Bronchial epithelial cell (primary cell): Measurements from ENCODE around the gene PPM1L. TPM values are rescaled to one million over a fixed set of nuclear protein-coding genes. Genes with fewer than 3 reads are reported as not detected.

ENCODE experiments used
- DNase-seq: peaks from one replicate; pipeline ENCODE4 v3.0.0-alpha.2; 2010; ENCODE audit warnings: low read depth
- FAIRE-seq: peaks from 2 replicates; lab custom pipeline; 2011; peaks lifted over from hg19 to GRCh38; lab: Jason Lieb, UNC
- H3K27me3 ChIP-seq: 2 replicates; pipeline ENCODE4 v1.5.1; 2011; ENCODE audit warnings: low read length; ENCODE audit not compliant: control insufficient read depth, insufficient read depth
- H3K36me3 ChIP-seq: 2 replicates; pipeline ENCODE4 v1.5.1; 2011; ENCODE audit warnings: low read length; ENCODE audit not compliant: control insufficient read depth, insufficient read depth
- H3K4me3 ChIP-seq: 2 replicates; pipeline ENCODE4 v1.5.1; 2011; ENCODE audit warnings: mild to moderate bottlenecking, low read depth, low read length, control low read depth
- total RNA-seq: library from RNA; depleted of rRNA; stranded (reverse); fragments of >200 nt; gene quantifications from 2 replicates; pipeline ENCODE4 v1.2.1, GENCODE V29; 2014
- TF ChIP-seq, protein P1 (sequence below): IDR thresholded peaks from 2 replicates; pipeline ENCODE4 v1.5.1; 2011; ENCODE audit warnings: mild to moderate bottlenecking, moderate library complexity, low read length, control low read depth, inconsistent platforms; ENCODE audit not compliant: insufficient read depth, severe bottlenecking

PPM1L gene
- total RNA-seq, 1 donor from 2014 or later: 3.2 TPM

GRCh38 chr3:160827516-160827915 lies 71.5 kb downstream of the PPM1L start:
- Histone ChIP-seq H3K36me3 (no peaks in the 10 kb centered on the region), H3K4me3 (no peak overlapping the region), H3K27me3 (no peaks in the 10 kb centered on the region)
- FAIRE-seq (no peak), DNase-seq (no peak)
- TF ChIP-seq, protein P1, sequence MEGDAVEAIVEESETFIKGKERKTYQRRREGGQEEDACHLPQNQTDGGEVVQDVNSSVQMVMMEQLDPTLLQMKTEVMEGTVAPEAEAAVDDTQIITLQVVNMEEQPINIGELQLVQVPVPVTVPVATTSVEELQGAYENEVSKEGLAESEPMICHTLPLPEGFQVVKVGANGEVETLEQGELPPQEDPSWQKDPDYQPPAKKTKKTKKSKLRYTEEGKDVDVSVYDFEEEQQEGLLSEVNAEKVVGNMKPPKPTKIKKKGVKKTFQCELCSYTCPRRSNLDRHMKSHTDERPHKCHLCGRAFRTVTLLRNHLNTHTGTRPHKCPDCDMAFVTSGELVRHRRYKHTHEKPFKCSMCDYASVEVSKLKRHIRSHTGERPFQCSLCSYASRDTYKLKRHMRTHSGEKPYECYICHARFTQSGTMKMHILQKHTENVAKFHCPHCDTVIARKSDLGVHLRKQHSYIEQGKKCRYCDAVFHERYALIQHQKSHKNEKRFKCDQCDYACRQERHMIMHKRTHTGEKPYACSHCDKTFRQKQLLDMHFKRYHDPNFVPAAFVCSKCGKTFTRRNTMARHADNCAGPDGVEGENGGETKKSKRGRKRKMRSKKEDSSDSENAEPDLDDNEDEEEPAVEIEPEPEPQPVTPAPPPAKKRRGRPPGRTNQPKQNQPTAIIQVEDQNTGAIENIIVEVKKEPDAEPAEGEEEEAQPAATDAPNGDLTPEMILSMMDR: no peak

DNA sequence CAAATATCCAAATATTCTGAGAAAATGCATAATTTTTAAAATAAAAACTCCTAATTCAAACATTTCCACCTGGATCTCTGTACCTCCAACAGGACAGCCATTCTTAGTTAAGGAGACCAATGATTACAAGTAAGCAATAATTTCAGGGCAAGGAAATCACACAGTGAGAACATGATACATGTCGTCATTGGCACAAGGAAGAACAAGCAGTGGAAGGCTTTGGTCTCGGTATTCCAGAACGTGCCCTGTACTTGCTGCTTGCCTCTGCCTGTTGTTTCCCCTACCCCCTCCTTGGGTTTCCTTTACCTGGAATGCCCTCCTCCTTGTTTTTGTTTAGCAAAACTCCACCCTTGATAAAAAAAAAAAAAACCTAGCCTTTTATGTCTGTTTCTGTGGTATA lies 72.8 kb downstream of the PPM1L start:
- H3K36me3 ChIP-seq: no peaks in the 10 kb centered on the region
- no peak overlapping the region for H3K4me3 ChIP-seq
- no peak for DNase-seq
- TF ChIP-seq, protein P1: no peak
- FAIRE-seq: no peak
- H3K27me3 ChIP-seq: no peaks in the 10 kb centered on the region

- no peaks in the 10 kb centered on the region for H3K36me3 ChIP-seq
- no peaks in the 10 kb centered on the region for H3K27me3 ChIP-seq
- FAIRE-seq: peak; percentile 36
- H3K4me3 ChIP-seq: no peak overlapping the region
- TF ChIP-seq, protein P1: no peak
- DNase-seq: no peak
Observed at GRCh38 chr3:160829486-160830009, 73.5 kb downstream of the PPM1L start.

- TF ChIP-seq, protein P1: no peak
Observed at GRCh38 chr3:160830796-160831195, 74.8 kb downstream of the PPM1L start.

DNA sequence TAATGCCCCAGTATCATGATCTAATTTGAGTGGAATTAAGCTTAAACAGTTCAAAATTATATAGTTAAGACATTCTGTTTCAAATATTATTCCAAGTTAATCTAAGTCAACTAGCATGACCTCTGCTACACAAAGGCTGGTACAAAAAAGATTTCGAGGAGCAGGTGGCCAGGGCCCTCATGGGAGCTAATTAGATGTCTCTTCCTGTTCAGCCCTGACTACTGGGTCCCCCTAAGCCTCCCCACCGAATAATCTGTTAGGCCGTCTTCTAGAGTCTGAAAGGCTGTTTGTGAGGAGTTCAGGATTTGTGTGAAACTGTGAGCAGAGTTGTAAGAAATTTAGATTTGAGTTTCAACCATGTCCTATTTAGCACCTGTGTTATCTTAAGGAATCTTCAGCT lies 75.4 kb downstream of the PPM1L start:
- Histone ChIP-seq H3K27me3 (no peaks in the 10 kb centered on the region), H3K36me3 (no peaks in the 10 kb centered on the region), H3K4me3 (no peak overlapping the region)
- TF ChIP-seq, protein P1: no peak
- DNase-seq (no peak), FAIRE-seq (no peak)

More at GRCh38 chr3:160830796-160831195, 74.8 kb downstream of the PPM1L start:
- Histone ChIP-seq H3K27me3 (no peaks in the 10 kb centered on the region), H3K36me3 (no peaks in the 10 kb centered on the region), H3K4me3 (no peak overlapping the region)
- no peak for DNase-seq
- no peak for FAIRE-seq

GRCh38 chr3:160837394-160837980 lies 81.5 kb downstream of the PPM1L start:
- Histone ChIP-seq H3K4me3 (no peak overlapping the region), H3K36me3 (no peaks in the 10 kb centered on the region), H3K27me3 (no peaks in the 10 kb centered on the region)
- TF ChIP-seq, protein P1: no peak
- FAIRE-seq (no peak), DNase-seq (no peak)
